Panc1 (cell line): ENCODE data around the gene COMMD9.

Experiments
- POLR2AphosphoS5 ChIP-seq: IDR thresholded peaks from 2 replicates; pipeline ENCODE4 v1.6.1; 2012; ENCODE audit warnings: mild to moderate bottlenecking, low read depth, low read length, moderate library complexity
- REST ChIP-seq, 2 experiments: IDR thresholded peaks; 2 replicates each; pipeline ENCODE4 v1.6.1; 2011 to 2012; ENCODE audit warnings: low read depth in 2 of 2, control low read depth in 1 of 2, low read length in 1 of 2, mild to moderate bottlenecking in 1 of 2, moderate library complexity in 1 of 2; ENCODE audit not compliant: insufficient read depth in 1 of 2
- TF ChIP-seq, protein P1 (sequence below): fragments of 450-650 bp; IDR thresholded peaks from 2 replicates; pipeline ENCODE4 v1.5.1; 2017; ENCODE audit warnings: mild to moderate bottlenecking

DNA sequence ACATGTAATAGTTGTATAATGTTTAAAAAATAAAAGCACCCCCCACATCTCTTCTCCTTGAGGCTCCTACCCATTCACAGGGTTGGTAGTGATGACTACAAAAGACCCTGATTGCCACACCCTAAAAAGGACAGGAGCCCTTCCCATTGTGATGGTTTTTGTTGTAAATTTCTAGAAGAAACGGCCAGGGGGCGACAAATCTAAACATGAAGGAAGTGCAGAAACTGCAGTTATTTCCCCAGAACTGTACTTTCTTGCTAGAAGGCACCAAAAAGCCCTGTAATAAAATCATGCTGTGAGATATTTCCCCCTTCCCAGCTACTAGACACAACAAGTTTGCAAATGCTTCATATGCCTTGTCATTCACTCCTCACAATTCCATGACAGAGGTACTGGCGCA lies 17.7 kb upstream of the COMMD9 start:
- TF ChIP-seq, protein P1, sequence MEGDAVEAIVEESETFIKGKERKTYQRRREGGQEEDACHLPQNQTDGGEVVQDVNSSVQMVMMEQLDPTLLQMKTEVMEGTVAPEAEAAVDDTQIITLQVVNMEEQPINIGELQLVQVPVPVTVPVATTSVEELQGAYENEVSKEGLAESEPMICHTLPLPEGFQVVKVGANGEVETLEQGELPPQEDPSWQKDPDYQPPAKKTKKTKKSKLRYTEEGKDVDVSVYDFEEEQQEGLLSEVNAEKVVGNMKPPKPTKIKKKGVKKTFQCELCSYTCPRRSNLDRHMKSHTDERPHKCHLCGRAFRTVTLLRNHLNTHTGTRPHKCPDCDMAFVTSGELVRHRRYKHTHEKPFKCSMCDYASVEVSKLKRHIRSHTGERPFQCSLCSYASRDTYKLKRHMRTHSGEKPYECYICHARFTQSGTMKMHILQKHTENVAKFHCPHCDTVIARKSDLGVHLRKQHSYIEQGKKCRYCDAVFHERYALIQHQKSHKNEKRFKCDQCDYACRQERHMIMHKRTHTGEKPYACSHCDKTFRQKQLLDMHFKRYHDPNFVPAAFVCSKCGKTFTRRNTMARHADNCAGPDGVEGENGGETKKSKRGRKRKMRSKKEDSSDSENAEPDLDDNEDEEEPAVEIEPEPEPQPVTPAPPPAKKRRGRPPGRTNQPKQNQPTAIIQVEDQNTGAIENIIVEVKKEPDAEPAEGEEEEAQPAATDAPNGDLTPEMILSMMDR = no peak
- no peak for TF ChIP-seq POLR2AphosphoS5
- TF ChIP-seq REST (IDR thresholded peaks at IDR 0.05; ENCODE audit: insufficient read depth in 1 of 2, low read depth in 2 of 2, low read length in 1 of 2) = no peak
